NCI-H2171 (cell line): ENCODE measurements around the gene EFNA4.
A peak's percentile ranks its signal among the peaks of the same experiment; 100 is the strongest.

Source experiments
- DNase-seq: peaks from one replicate; lab custom pipeline; 2025; lab: John Stamatoyannopoulos, UW

EFNA4 gene

GRCh38 chr1:155033524-155033923 lies 30.0 kb upstream of the EFNA4 start, which contains the start of the genes DCST1 and DCST2:
TSS of gene DCST1 (plus strand) at chr1:155033824. CDS start at chr1:155034037, 213 bp downstream.
TSS of gene DCST2 (minus strand) at chr1:155033781. CDS start at chr1:155033701, 80 bp downstream.
- no peak for DNase-seq

GRCh38 chr1:155034318-155035208 lies 29.0 kb upstream of the EFNA4 start:
- no peak for DNase-seq

- no peak for DNase-seq
Observed at GRCh38 chr1:155035936-155036335, 27.6 kb upstream of the EFNA4 start.

GRCh38 chr1:155037043-155037442 lies 26.5 kb upstream of the EFNA4 start:
- DNase-seq = no peak

- DNase-seq = no peak
Observed at GRCh38 chr1:155037851-155038441, 25.6 kb upstream of the EFNA4 start.

GRCh38 chr1:155038602-155039307 lies 24.8 kb upstream of the EFNA4 start:
- no peak for DNase-seq

- DNase-seq = no peak
Observed at GRCh38 chr1:155039308-155039669, 24.3 kb upstream of the EFNA4 start.

GRCh38 chr1:155040358-155041093 lies 23.0 kb upstream of the EFNA4 start:
- no peak for DNase-seq

GRCh38 chr1:155042789-155043188 lies 20.8 kb upstream of the EFNA4 start:
- DNase-seq = no peak

- no peak for DNase-seq
Observed at GRCh38 chr1:155043301-155043702, 20.2 kb upstream of the EFNA4 start.

- DNase-seq = no peak
Observed at GRCh38 chr1:155043793-155044192, 19.7 kb upstream of the EFNA4 start.

- DNase-seq = no peak
Observed at GRCh38 chr1:155044365-155044764, 19.2 kb upstream of the EFNA4 start.

GRCh38 chr1:155044812-155045657 lies 18.5 kb upstream of the EFNA4 start:
- peak; percentile 23 for DNase-seq

GRCh38 chr1:155048449-155049334 lies 14.8 kb upstream of the EFNA4 start:
- no peak for DNase-seq

GRCh38 chr1:155049651-155050559 lies 13.6 kb upstream of the EFNA4 start:
- DNase-seq = peak; percentile 21

GRCh38 chr1:155050560-155051341 lies 12.8 kb upstream of the EFNA4 start, which contains the start of gene ADAM15:
TSS of gene ADAM15 (plus strand) at chr1:155051316. CDS start at chr1:155051387, 71 bp downstream.
- DNase-seq = peak; percentile 54

GRCh38 chr1:155051342-155051776 lies 12.2 kb upstream of the EFNA4 start:
- DNase-seq = no peak
